Ishikawa (cell line): ENCODE results near the gene CALCOCO2.

Source experiments
- EP300 ChIP-seq: IDR thresholded peaks from 2 replicates; pipeline ENCODE4 v1.6.1; 2012; ENCODE audit warnings: borderline replicate concordance
- NFIC ChIP-seq: IDR thresholded peaks from 2 replicates; pipeline ENCODE4 v1.6.1; 2012
- RAD21 ChIP-seq: IDR thresholded peaks from 2 replicates; pipeline ENCODE4 v1.6.1; 2012; ENCODE audit warnings: low read depth
- TF ChIP-seq, protein P1 (sequence below): IDR thresholded peaks from 2 replicates; pipeline ENCODE4 v1.6.1; 2012
- TF ChIP-seq, protein P2 (sequence below): IDR thresholded peaks from 2 replicates; pipeline ENCODE4 v1.6.1; 2012; ENCODE audit warnings: low read depth, mild to moderate bottlenecking

DNA sequence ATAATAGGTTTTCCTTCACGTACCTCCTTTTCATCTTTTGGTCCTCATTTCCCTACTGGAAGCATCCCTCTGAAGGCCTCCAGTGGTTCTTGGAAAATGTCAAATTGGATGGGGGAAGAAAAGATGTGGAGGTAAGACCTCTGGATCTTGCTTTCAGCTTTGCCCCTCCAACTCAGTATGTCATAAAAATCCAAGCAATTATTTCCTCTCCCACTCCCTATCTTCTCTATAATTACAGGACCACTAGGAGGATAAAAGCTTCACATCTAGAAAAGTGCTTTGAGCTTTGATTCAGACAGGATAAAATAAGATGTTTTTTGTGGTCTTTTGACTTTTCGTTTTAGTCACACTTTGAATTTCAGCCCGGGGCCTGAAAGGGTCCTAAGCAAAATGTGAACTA, 15.5 kb upstream of the CALCOCO2 start:
- TF ChIP-seq, protein P1, sequence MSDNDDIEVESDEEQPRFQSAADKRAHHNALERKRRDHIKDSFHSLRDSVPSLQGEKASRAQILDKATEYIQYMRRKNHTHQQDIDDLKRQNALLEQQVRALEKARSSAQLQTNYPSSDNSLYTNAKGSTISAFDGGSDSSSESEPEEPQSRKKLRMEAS = no peak
- TF ChIP-seq, protein P2, sequence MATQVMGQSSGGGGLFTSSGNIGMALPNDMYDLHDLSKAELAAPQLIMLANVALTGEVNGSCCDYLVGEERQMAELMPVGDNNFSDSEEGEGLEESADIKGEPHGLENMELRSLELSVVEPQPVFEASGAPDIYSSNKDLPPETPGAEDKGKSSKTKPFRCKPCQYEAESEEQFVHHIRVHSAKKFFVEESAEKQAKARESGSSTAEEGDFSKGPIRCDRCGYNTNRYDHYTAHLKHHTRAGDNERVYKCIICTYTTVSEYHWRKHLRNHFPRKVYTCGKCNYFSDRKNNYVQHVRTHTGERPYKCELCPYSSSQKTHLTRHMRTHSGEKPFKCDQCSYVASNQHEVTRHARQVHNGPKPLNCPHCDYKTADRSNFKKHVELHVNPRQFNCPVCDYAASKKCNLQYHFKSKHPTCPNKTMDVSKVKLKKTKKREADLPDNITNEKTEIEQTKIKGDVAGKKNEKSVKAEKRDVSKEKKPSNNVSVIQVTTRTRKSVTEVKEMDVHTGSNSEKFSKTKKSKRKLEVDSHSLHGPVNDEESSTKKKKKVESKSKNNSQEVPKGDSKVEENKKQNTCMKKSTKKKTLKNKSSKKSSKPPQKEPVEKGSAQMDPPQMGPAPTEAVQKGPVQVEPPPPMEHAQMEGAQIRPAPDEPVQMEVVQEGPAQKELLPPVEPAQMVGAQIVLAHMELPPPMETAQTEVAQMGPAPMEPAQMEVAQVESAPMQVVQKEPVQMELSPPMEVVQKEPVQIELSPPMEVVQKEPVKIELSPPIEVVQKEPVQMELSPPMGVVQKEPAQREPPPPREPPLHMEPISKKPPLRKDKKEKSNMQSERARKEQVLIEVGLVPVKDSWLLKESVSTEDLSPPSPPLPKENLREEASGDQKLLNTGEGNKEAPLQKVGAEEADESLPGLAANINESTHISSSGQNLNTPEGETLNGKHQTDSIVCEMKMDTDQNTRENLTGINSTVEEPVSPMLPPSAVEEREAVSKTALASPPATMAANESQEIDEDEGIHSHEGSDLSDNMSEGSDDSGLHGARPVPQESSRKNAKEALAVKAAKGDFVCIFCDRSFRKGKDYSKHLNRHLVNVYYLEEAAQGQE = no peak
- no peak for TF ChIP-seq NFIC
- TF ChIP-seq RAD21 = no peak
- TF ChIP-seq EP300 = no peak
